H1 (cell line): ENCODE results near the gene SLC38A5. TPM values are rescaled to one million over a fixed set of nuclear protein-coding genes. Genes with fewer than 3 reads are reported as not detected.
A peak's percentile ranks its signal among the peaks of the same experiment; 100 is the strongest.

Experiments used
- CTCF ChIA-PET: fragments of 300-600 bp; sonication (Branson Sonifier 250); formaldehyde crosslinking; loops from one replicate; lab custom pipeline; 2021; ENCODE audit not compliant: partially characterized antibody; lab: Charles Lee
- POLR2A ChIA-PET: fragments of 300-600 bp; sonication (Branson Sonifier 250); formaldehyde crosslinking; loops from one replicate; lab custom pipeline; 2021; ENCODE audit warnings: inconsistent platforms; ENCODE audit not compliant: partially characterized antibody; lab: Charles Lee
- DNase-seq, 2 experiments: peaks; one replicate each; pipeline versions ENCODE4 v3.0.0 to v3.0.0-alpha.2; 2010 to 2022; ENCODE audit warnings: low spot score in 2 of 2, low read depth in 1 of 2, mixed read lengths in 1 of 2
- FAIRE-seq: peaks from 2 replicates; lab custom pipeline; 2011; peaks lifted over from hg19 to GRCh38; lab: Jason Lieb, UNC
- H2AFZ ChIP-seq: 2 replicates; pipeline ENCODE4 v1.8.1; 2012; ENCODE audit warnings: low read length, inconsistent platforms
- H2AK5ac ChIP-seq: 2 replicates; pipeline ENCODE4 v1.6.1; 2013; ENCODE audit warnings: low read depth, low read length
- H2BK120ac ChIP-seq: replicated peaks from 2 replicates; pipeline ENCODE3; 2013; ENCODE audit warnings: low read depth, low read length, inconsistent platforms
- H2BK12ac ChIP-seq: 2 replicates; pipeline ENCODE4 v1.6.1; 2013; ENCODE audit warnings: low read depth, low read length
- H2BK15ac ChIP-seq: 2 replicates; pipeline ENCODE4 v1.6.1; 2013; ENCODE audit warnings: low read length
- H2BK20ac ChIP-seq: 2 replicates; pipeline ENCODE4 v1.6.1; 2013; ENCODE audit warnings: low read length
- H2BK5ac ChIP-seq: 2 replicates; pipeline ENCODE4 v1.6.1; 2013; ENCODE audit warnings: low read depth, low read length
- H3K14ac ChIP-seq: 2 replicates; pipeline ENCODE4 v1.6.1; 2013; ENCODE audit warnings: inconsistent platforms; ENCODE audit not compliant: insufficient read length
- H3K18ac ChIP-seq: 2 replicates; pipeline ENCODE4 v1.6.1; 2013; ENCODE audit warnings: low read length; ENCODE audit errors: extremely low read depth
- H3K23ac ChIP-seq: 2 replicates; pipeline ENCODE4 v1.6.1; 2013; ENCODE audit warnings: inconsistent platforms; ENCODE audit not compliant: insufficient read length
- H3K23me2 ChIP-seq: 2 replicates; pipeline ENCODE4 v1.6.1; 2013; ENCODE audit warnings: low read depth, low read length
- H3K27ac ChIP-seq: 2 replicates; pipeline ENCODE4 v1.6.1; 2011; ENCODE audit warnings: low read depth, low read length, inconsistent platforms
- H3K27me3 ChIP-seq, 4 experiments: replicated peaks in 1 of 4; 1 replicate in 1 of 4; 2 replicates in 3 of 4; pipeline versions ENCODE4 v1.6.1 to v1.8.1; 2011 to 2013; ENCODE audit warnings: low read length in 3 of 4, mild to moderate bottlenecking in 3 of 4, inconsistent platforms in 2 of 4, mixed read lengths in 2 of 4, moderate library complexity in 1 of 4; ENCODE audit not compliant: control insufficient read depth in 3 of 4, insufficient read depth in 3 of 4; ENCODE audit errors: extremely low read depth in 1 of 4
- H3K36me3 ChIP-seq, 4 experiments: 2 replicates each; pipeline versions ENCODE4 v1.6.1 to v1.8.1; 2011 to 2013; ENCODE audit warnings: mild to moderate bottlenecking in 4 of 4, low read length in 3 of 4, moderate library complexity in 2 of 4, control low read depth in 1 of 4, inconsistent platforms in 1 of 4; ENCODE audit not compliant: insufficient read depth in 4 of 4, control insufficient read depth in 2 of 4
- H3K4ac ChIP-seq: replicated peaks from 2 replicates; pipeline ENCODE3; 2013; ENCODE audit warnings: low read length, low read depth, mixed read lengths, inconsistent platforms; ENCODE audit not compliant: insufficient read length
- H3K4me1 ChIP-seq, 4 experiments: replicated peaks in 1 of 4; 1 replicate in 1 of 4; 2 replicates in 3 of 4; pipeline versions ENCODE4 v1.6.1 to v1.8.1; 2011 to 2013; ENCODE audit warnings: low read length in 3 of 4, inconsistent platforms in 2 of 4, mixed read lengths in 1 of 4; ENCODE audit not compliant: insufficient read depth in 4 of 4, control insufficient read depth in 3 of 4
- H3K4me2 ChIP-seq, 2 experiments: 2 replicates each; pipeline versions ENCODE4 v1.6.1 to v1.8.1; 2011 to 2013; ENCODE audit warnings: low read depth in 2 of 2, low read length in 2 of 2, control low read depth in 1 of 2, inconsistent platforms in 1 of 2, mild to moderate bottlenecking in 1 of 2; ENCODE audit not compliant: insufficient read depth in 1 of 2
- H3K4me3 ChIP-seq, 4 experiments: fragments of 200-600, 300-600 bp in 1 of 4; sonication (generic), shearing (Covaris generic), sonication (Bioruptor Twin) in 1 of 4; 2 replicates each; pipeline versions ENCODE4 v1.5.1 to v1.8.1; 2011 to 2016; ENCODE audit warnings: low read length in 4 of 4, low read depth in 3 of 4, control low read depth in 2 of 4, inconsistent platforms in 2 of 4, mild to moderate bottlenecking in 2 of 4, mixed read lengths in 1 of 4, moderate library complexity in 1 of 4; ENCODE audit not compliant: insufficient read depth in 2 of 4; ENCODE audit errors: extremely low read depth in 1 of 4
- H3K56ac ChIP-seq: replicated peaks from 2 replicates; pipeline ENCODE3; 2013; ENCODE audit warnings: low read depth, mild to moderate bottlenecking, mixed read lengths, low read length, inconsistent platforms; ENCODE audit not compliant: insufficient read length
- H3K79me1 ChIP-seq: 2 replicates; pipeline ENCODE4 v1.6.1; 2013; ENCODE audit warnings: low read depth, low read length, control low read depth
- H3K79me2 ChIP-seq, 2 experiments: 2 replicates each; pipeline versions ENCODE4 v1.6.1 to v1.8.1; 2012 to 2013; ENCODE audit warnings: low read length in 2 of 2, mild to moderate bottlenecking in 2 of 2, inconsistent platforms in 1 of 2; ENCODE audit not compliant: insufficient read depth in 2 of 2, control insufficient read depth in 1 of 2
- H3K9ac ChIP-seq, 4 experiments: replicated peaks in 1 of 4; 1 replicate in 1 of 4; 2 replicates in 3 of 4; pipeline versions ENCODE4 v1.6.1 to v1.8.1; 2011 to 2013; ENCODE audit warnings: low read depth in 3 of 4, low read length in 3 of 4, control low read depth in 2 of 4, mild to moderate bottlenecking in 2 of 4, moderate library complexity in 2 of 4, inconsistent platforms in 1 of 4; ENCODE audit errors: extremely low read depth in 1 of 4
- H3K9me3 ChIP-seq, 2 experiments: 2 replicates each; pipeline versions ENCODE4 v1.6.1 to v1.8.1; 2012 to 2013; ENCODE audit warnings: mild to moderate bottlenecking in 2 of 2, moderate library complexity in 2 of 2, control low read depth in 1 of 2, inconsistent platforms in 1 of 2, low read depth in 1 of 2, low read length in 1 of 2, mixed read lengths in 1 of 2; ENCODE audit not compliant: insufficient read depth in 2 of 2
- H4K20me1 ChIP-seq, 2 experiments: replicated peaks in 1 of 2; 2 replicates each; pipeline versions ENCODE3 to v1.8.1; 2011 to 2013; ENCODE audit warnings: inconsistent platforms in 2 of 2, low read length in 2 of 2, mild to moderate bottlenecking in 1 of 2; ENCODE audit not compliant: insufficient read depth in 2 of 2, control insufficient read depth in 1 of 2
- H4K5ac ChIP-seq: 2 replicates; pipeline ENCODE4 v1.6.1; 2013; ENCODE audit warnings: low read length, low read depth, mixed read lengths, inconsistent platforms; ENCODE audit not compliant: insufficient read length
- H4K8ac ChIP-seq: 2 replicates; pipeline ENCODE4 v1.8.0; 2013; ENCODE audit warnings: mild to moderate bottlenecking, moderate library complexity, low read length, inconsistent platforms; ENCODE audit not compliant: insufficient read depth; ENCODE audit errors: extremely low read depth
- H4K91ac ChIP-seq: replicated peaks from 2 replicates; pipeline ENCODE3; 2013; ENCODE audit warnings: low read length, mixed read lengths, inconsistent platforms; ENCODE audit not compliant: insufficient read length
- CREB1 ChIP-seq: IDR thresholded peaks from 2 replicates; pipeline ENCODE4 v1.6.1; 2012; ENCODE audit warnings: inconsistent platforms
- HDAC2 ChIP-seq, 2 experiments: fragments of 300-600 bp in 1 of 2; sonication (generic) in 1 of 2; IDR thresholded peaks; 2 replicates each; pipeline ENCODE4 v1.6.1; 2011 to 2012; ENCODE audit warnings: low read depth in 2 of 2, low read length in 2 of 2, mild to moderate bottlenecking in 2 of 2, moderate library complexity in 2 of 2, borderline replicate concordance in 1 of 2, inconsistent platforms in 1 of 2
- POU5F1 ChIP-seq: IDR thresholded peaks from 2 replicates; pipeline ENCODE4 v1.6.1; 2011; ENCODE audit warnings: low read depth, mild to moderate bottlenecking, low read length, moderate library complexity
- RNF2 ChIP-seq: fragments of 200-900, 300-1000 bp; sonication (generic); IDR thresholded peaks from 2 replicates; pipeline ENCODE4 v1.7.1; 2016; ENCODE audit warnings: borderline replicate concordance, low read depth, mild to moderate bottlenecking, antibody characterized with exemption, low read length; ENCODE audit not compliant: poor library complexity, severe bottlenecking; ENCODE audit errors: missing control alignments
- WGBS, 2 experiments: shearing (Covaris generic) in 1 of 2; methylation state at CpG; one replicate each; pipeline versions ENCODE4 v1.1.6 to v1.1.7; 2013 to 2015; ENCODE audit warnings: low lambda C conversion rate in 2 of 2, mixed read lengths in 2 of 2, inconsistent platforms in 1 of 2, low coverage in 1 of 2, missing lambda C conversion rate in 1 of 2; ENCODE audit not compliant: insufficient replicate concordance in 2 of 2, insufficient coverage in 1 of 2, insufficient read length in 1 of 2; ENCODE audit errors: extremely low coverage in 1 of 2, missing lambda C conversion rate in 1 of 2; 5-methylcytosine and 5-hydroxymethylcytosine counted together
- polyA plus RNA-seq, 7 experiments: library from polyadenylated mRNA; depleted of rRNA in 3 of 7; stranded (reverse) in 5 of 7; unstranded in 2 of 7; fragments of >200 nt in 5 of 7; fragments of 200-250 nt in 2 of 7; gene quantifications; 1 replicate in 5 of 7; 2 replicates in 1 of 7; 4 replicates in 1 of 7; pipeline versions ENCODE4 v1.2.1 to v1.2.3, GENCODE V29; 2011 to 2013; ENCODE audit warnings: missing spikeins in 2 of 7, mixed read lengths in 2 of 7
- total RNA-seq: library from RNA; stranded (reverse); fragmentation: NEBNext Ultra II Directional; extraction: Animal tissue kit (Norgen Biotek cat#: 25700); gene quantifications from 2 replicates; pipeline ENCODE4 v1.2.1, GENCODE V29; 2021
- TF ChIP-seq, protein P1 (sequence below): IDR thresholded peaks from 2 replicates; pipeline ENCODE4 v1.6.1; 2012; ENCODE audit warnings: inconsistent platforms
- TF ChIP-seq, protein P2 (sequence below): IDR thresholded peaks from 2 replicates; pipeline ENCODE4 v1.6.1; 2012; ENCODE audit warnings: inconsistent platforms

Gene SLC38A5
- total and polyA plus RNA-seq, 2 of the 8 experiments (the other 6 are each of a cell fraction or from before 2014, with no cell fraction given): 70.9 to 106 TPM

DNA sequence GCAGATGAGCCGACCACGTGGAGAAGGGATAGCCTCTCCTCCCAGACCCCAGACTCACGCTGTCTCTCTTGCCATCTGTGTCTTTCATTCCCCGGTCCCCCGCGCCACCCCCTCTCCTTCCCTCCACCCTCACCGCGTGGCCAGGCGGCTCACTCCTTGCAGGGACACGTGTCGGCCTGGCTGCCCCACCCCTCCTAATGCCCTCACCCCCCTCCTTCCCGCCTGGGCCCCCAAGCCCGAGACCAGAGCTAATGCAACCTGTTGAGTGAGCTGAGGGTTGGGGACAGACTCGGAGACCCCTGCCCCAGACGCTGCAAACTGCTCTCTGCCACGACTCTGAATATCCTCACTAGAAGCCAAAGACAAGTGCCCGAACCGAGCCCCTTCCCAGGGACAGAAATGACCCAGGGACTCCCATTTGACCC, 1.8 kb downstream of the SLC38A5 start:
- Histone ChIP-seq H3K79me1 (0 out of 2 replicates have a peak, but pooled peaks cover 2% of the 10 kb centered on the region), H3K23ac (no peak overlapping the region), H3K56ac (no peak overlapping the region), H3K4ac (no peak overlapping the region), H2BK20ac (no peak overlapping the region), H3K23me2 (no peaks in the 10 kb centered on the region), H2BK120ac (no peak overlapping the region), H2BK5ac (no peak overlapping the region), H3K9me3 (no peaks in the 10 kb centered on the region), H3K14ac (no peak overlapping the region), H3K36me3 (peaks cover 0 to 3% (median 0%) of the 10 kb centered on the region in 4 experiments; a peak in 2 of 8 replicates), H4K5ac (no peak overlapping the region), H2AFZ (no peak overlapping the region), H2AK5ac (no peak overlapping the region), H2BK15ac (no peak overlapping the region), H3K9ac (peak overlapping the region in 1 of 4 experiments; percentile 7; a peak in 2 of 7 replicates), H3K4me3 (peak overlapping the region; percentile 51 to 90 (median 70)), H4K8ac (no peak overlapping the region), H3K79me2 (peaks cover 0 to 8% of the 10 kb centered on the region in 2 experiments; a peak in 1 of 4 replicates), H3K27ac (no peak overlapping the region), H3K27me3 (no peaks in the 10 kb centered on the region), H3K4me2 (peak overlapping the region; percentile 68 to 90), H3K18ac (peak overlapping the region; percentile 7; the same call in 1 of the 2 replicates), H2BK12ac (no peak overlapping the region), H4K91ac (peak overlapping the region; percentile 15), H3K4me1 (peaks cover 7 to 15% (median 10%) of the 10 kb centered on the region in 4 experiments), H4K20me1 (no peaks in the 10 kb centered on the region)
- CTCF ChIA-PET: interaction anchor here (0.8 to 6.2 kb wide), 7 partner anchors 12 to 638 kb away, joined by 3 to 32 read pairs (median 3); no protein-coding TSS in a partner anchor
- TF ChIP-seq POU5F1 (no peak), RNF2 (no peak), CREB1 (no peak), HDAC2 (IDR thresholded peaks at IDR 0.05; ENCODE audit: borderline replicate concordance in 1 of 2, low read depth in 2 of 2, low read length in 2 of 2) (no peak)
- TF ChIP-seq, protein P1, sequence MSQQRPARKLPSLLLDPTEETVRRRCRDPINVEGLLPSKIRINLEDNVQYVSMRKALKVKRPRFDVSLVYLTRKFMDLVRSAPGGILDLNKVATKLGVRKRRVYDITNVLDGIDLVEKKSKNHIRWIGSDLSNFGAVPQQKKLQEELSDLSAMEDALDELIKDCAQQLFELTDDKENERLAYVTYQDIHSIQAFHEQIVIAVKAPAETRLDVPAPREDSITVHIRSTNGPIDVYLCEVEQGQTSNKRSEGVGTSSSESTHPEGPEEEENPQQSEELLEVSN: peak; percentile 12; the same call in 1 of the 2 replicates
- TF ChIP-seq, protein P2, sequence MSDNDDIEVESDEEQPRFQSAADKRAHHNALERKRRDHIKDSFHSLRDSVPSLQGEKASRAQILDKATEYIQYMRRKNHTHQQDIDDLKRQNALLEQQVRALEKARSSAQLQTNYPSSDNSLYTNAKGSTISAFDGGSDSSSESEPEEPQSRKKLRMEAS: peak; percentile 46
- no peak for DNase-seq
- POLR2A ChIA-PET: no interaction called here
- FAIRE-seq: no peak
- WGBS, 2 experiments: 4% methylated on average over 5 of the region's 18 CpGs; no CpG with 5 or more reads in 1 of the 2 experiments
